ENCODE results near the gene NAXE. TPM values are rescaled to one million over a fixed set of nuclear protein-coding genes. Genes with fewer than 3 reads are reported as not detected.

The NAXE gene
- total and polyA plus RNA-seq, 2 of the 13 experiments (the other 11 are each of a cell fraction or from before 2014, with no cell fraction given), result 39.4 to 59.4 TPM

GRCh38 chr1:156601122-156601830 is 9.7 kb downstream of the NAXE start, which contains the start of gene GPATCH4 (continued):
- TF ChIP-seq GRHL1 (CRISPR knock-in tag; conservative IDR thresholded peaks at IDR 0.05) (no peak), GLMP (CRISPR knock-in tag; IDR thresholded peaks at IDR 0.05; ENCODE audit: borderline replicate concordance) (no peak), TBX3 (IDR thresholded peaks at IDR 0.05; ENCODE audit: borderline replicate concordance) (no peak), HINFP (CRISPR knock-in tag; IDR thresholded peaks at IDR 0.05; ENCODE audit: low read depth) (peak; percentile 85), AHR (CRISPR knock-in tag; IDR thresholded peaks at IDR 0.05) (peak; percentile 76), MXD3 (CRISPR knock-in tag; IDR thresholded peaks at IDR 0.05) (peak; percentile 97; the same call in 1 of the 2 replicates), TARDBP (CRISPR knock-in tag; IDR thresholded peaks at IDR 0.05) (peak; percentile 78; the same call in 1 of the 2 replicates), NFYC (CRISPR knock-in tag; IDR thresholded peaks at IDR 0.05) (no peak; the same call in 1 of the 2 replicates), GABPA (IDR thresholded peaks at IDR 0.05; ENCODE audit: low read depth, low read length) (peak; percentile 74), GABPA (CRISPR knock-in tag; IDR thresholded peaks at IDR 0.05; ENCODE audit: low read depth) (peak; percentile 97), ZMAT5 (CRISPR knock-in tag; IDR thresholded peaks at IDR 0.05; ENCODE audit: borderline replicate concordance, low read depth) (0 out of 2 replicates have a peak, but pooled peaks have one; percentile 63), ZNF572 (CRISPR knock-in tag; IDR thresholded peaks at IDR 0.05) (peak; percentile 21; the same call in 1 of the 2 replicates), GLI4 (CRISPR knock-in tag; IDR thresholded peaks at IDR 0.05; ENCODE audit: borderline replicate concordance) (0 out of 2 replicates have a peak, but pooled peaks have one; percentile 25), ZNF142 (CRISPR knock-in tag; IDR thresholded peaks at IDR 0.05) (no peak), MTA1 (CRISPR knock-in tag; IDR thresholded peaks at IDR 0.05; ENCODE audit: borderline replicate concordance) (no peak), ARNT2 (CRISPR knock-in tag; IDR thresholded peaks at IDR 0.05; ENCODE audit: low read depth) (peak; percentile 46; the same call in 1 of the 2 replicates), SNAPC2 (CRISPR knock-in tag; IDR thresholded peaks at IDR 0.05) (no peak)

All from HepG2 (cell line).